ENCODE results near the gene KPNA2.

- TF ChIP-seq EGR1 (IDR thresholded peaks at IDR 0.05; ENCODE audit: borderline replicate concordance, low read depth, low read length): no peak
- no peak for TF ChIP-seq EP300 (IDR thresholded peaks at IDR 0.05; ENCODE audit: borderline replicate concordance in 1 of 2, low read depth in 2 of 2, low read length in 2 of 2)
- no peak for TF ChIP-seq SP2 (IDR thresholded peaks at IDR 0.05; ENCODE audit: low read length)
Observed at GRCh38 chr17:68047153-68047846, 11.8 kb downstream of the KPNA2 start.

All from H1 (cell line).